ENCODE data around the gene SHF. TPM values are rescaled to one million over a fixed set of nuclear protein-coding genes. Genes with fewer than 3 reads are reported as not detected.

SHF gene
- total and polyA plus RNA-seq, 2 donors (not counting 1 experiment from before 2014, with no cell fraction given): 1.6 to 15.4 TPM

GRCh38 chr15:45199136-45199810, 11.5 kb upstream of the SHF start:
- Histone ChIP-seq H3K9me3 (ENCODE audit: control extremely low read depth in 1 of 3, control insufficient read depth in 2 of 3, insufficient read depth in 1 of 3, low read length in 2 of 3) (no peaks in the 10 kb centered on the region), H2AFZ (ENCODE audit: insufficient read depth, low read depth, low read length, poor library complexity, severe bottlenecking) (peak overlapping the region; percentile 81), H4K20me1 (ENCODE audit: control insufficient read depth, insufficient read depth, low read length, poor library complexity, severe bottlenecking) (no peaks in the 10 kb centered on the region), H3K79me2 (ENCODE audit: control insufficient read depth, insufficient read depth, low read length) (no peaks in the 10 kb centered on the region), H3K27me3 (replicated peaks in 1 of 4; ENCODE audit: control extremely low read depth in 1 of 4, control insufficient read depth in 3 of 4, insufficient read depth in 4 of 4, low read length in 3 of 4) (no peaks in the 10 kb centered on the region), H3K4me1 (ENCODE audit: control insufficient read depth in 2 of 2, insufficient read depth in 2 of 2, low read length in 2 of 2) (peaks cover 11 to 18% of the 10 kb centered on the region in 2 donors), H3K27ac (ENCODE audit: low read length in 2 of 2) (peak overlapping the region; percentile 96 to 97), H3K9ac (ENCODE audit: low read length) (peak overlapping the region; percentile 92), H3K4me2 (replicated peaks; ENCODE audit: low read depth, low read length, poor library complexity, severe bottlenecking) (peak overlapping the region; percentile 91), H3K36me3 (replicated peaks in 1 of 2; ENCODE audit: control extremely low read depth in 1 of 2, control insufficient read depth in 1 of 2, extremely low read depth in 1 of 2, insufficient read depth in 2 of 2, low read length in 1 of 2) (no peaks in the 10 kb centered on the region), H3K4me3 (ENCODE audit: control extremely low read depth in 1 of 5, extremely low read depth in 1 of 5, insufficient read depth in 1 of 5, low read depth in 2 of 5, low read length in 4 of 5) (peak overlapping the region; percentile 72 to 95 (median 85))
- DNase-seq (peak; percentile 79), ATAC-seq (ENCODE audit: low read depth) (no peak)
- H3K4me1 Mint-ChIP-seq: peaks cover 10% of the 10 kb centered on the region
- ChIA-PET CTCF (interaction anchor here (1.2 to 9.2 kb wide), 6 partner anchors 10 to 260 kb away, joined by 3 to 79 read pairs (median 22); partner anchors contain the start of gene SHF), POLR2A (interaction anchor here (0.5 to 4.4 kb wide), 8 partner anchors 9 to 911 kb away, joined by 3 to 48 read pairs (median 6); partner anchors contain the start of genes GOLM2 and SHF)
- no peaks in the 10 kb centered on the region for H3K27me3 Mint-ChIP-seq
- H3K27ac Mint-ChIP-seq: no peak overlapping the region
- WGBS (ENCODE audit: insufficient coverage): 0% methylated on average over 17 of the region's 25 CpGs
- H3K9me3 Mint-ChIP-seq (ENCODE audit: insufficient read depth): no peaks in the 10 kb centered on the region
- H3K4me3 Mint-ChIP-seq: no peak overlapping the region
- intact Hi-C loops (cut with micrococcal nuclease): loop anchor here (2.0 to 10.0 kb wide), 4 partner anchors 84 to 772 kb away; partner anchors contain the start of genes CTDSPL2, DUOX2 and DUOXA2
- peak; percentile 9 for TF ChIP-seq CTCF (IDR thresholded peaks at IDR 0.05)
- TF ChIP-seq EZH2 (IDR thresholded peaks at IDR 0.05; ENCODE audit: borderline replicate concordance, insufficient read depth, low read depth, low read length, poor library complexity, severe bottlenecking): no peak

Measured in B cell (primary cell).